G401 (cell line): ENCODE results near the gene IL18R1. TPM values are rescaled to one million over a fixed set of nuclear protein-coding genes. Genes with fewer than 3 reads are reported as not detected.

ENCODE experiments used
- DNase-seq: peaks from one replicate; pipeline ENCODE4 v3.0.0-alpha.2; 2015; ENCODE audit warnings: low spot score
- in situ Hi-C: cut with HindIII; loops from 2 replicates; pipeline ENCODE4 v1.10.0; 2016; ENCODE audit warnings: low sequenced_read_pairs, mixed read lengths
- total RNA-seq: library from RNA; depleted of rRNA; stranded (reverse); fragments of >200 nt; shearing (Covaris generic); gene quantifications from 2 replicates; pipeline ENCODE4 v1.2.3, GENCODE V29; 2014

Gene IL18R1
- total RNA-seq, 1 experiment from 2014 or later: not detected

- in situ Hi-C loops: no loop called here
- no peak for DNase-seq
Observed at GRCh38 chr2:102340778-102341177, 14.8 kb upstream of the IL18R1 start.

GRCh38 chr2:102342888-102343287 is 12.7 kb upstream of the IL18R1 start:
- no peak for DNase-seq
- in situ Hi-C loops: no loop called here

GRCh38 chr2:102344397-102344796 is 11.2 kb upstream of the IL18R1 start:
- in situ Hi-C loops: no loop called here
- DNase-seq: no peak

- in situ Hi-C loops: no loop called here
Observed at GRCh38 chr2:102345329-102345920, 10.2 kb upstream of the IL18R1 start.

GRCh38 chr2:102346381-102347130 is 9.0 kb upstream of the IL18R1 start:
- in situ Hi-C loops: no loop called here

More at GRCh38 chr2:102345329-102345920, 10.2 kb upstream of the IL18R1 start:
- DNase-seq: no peak

GRCh38 chr2:102350137-102350793 is 5.3 kb upstream of the IL18R1 start:
- in situ Hi-C loops: no loop called here
- no peak for DNase-seq

More at GRCh38 chr2:102346381-102347130, 9.0 kb upstream of the IL18R1 start:
- no peak for DNase-seq

GRCh38 chr2:102356381-102356712 is 751 bp downstream of the IL18R1 start:
- in situ Hi-C loops: no loop called here
- no peak for DNase-seq

GRCh38 chr2:102356741-102357140 is 1.1 kb downstream of the IL18R1 start:
- no peak for DNase-seq
- in situ Hi-C loops: no loop called here

- in situ Hi-C loops: no loop called here
- no peak for DNase-seq
Observed at GRCh38 chr2:102357937-102358336, 2.3 kb downstream of the IL18R1 start.

GRCh38 chr2:102358496-102358895 is 2.9 kb downstream of the IL18R1 start:
- in situ Hi-C loops: no loop called here
- no peak for DNase-seq

GRCh38 chr2:102359527-102359926 is 3.9 kb downstream of the IL18R1 start:
- no peak for DNase-seq
- in situ Hi-C loops: no loop called here

- DNase-seq: no peak
- in situ Hi-C loops: no loop called here
Observed at GRCh38 chr2:102361632-102362241, 6.1 kb downstream of the IL18R1 start.

GRCh38 chr2:102365763-102366162 is 10.2 kb downstream of the IL18R1 start:
- in situ Hi-C loops: no loop called here
- DNase-seq: no peak

GRCh38 chr2:102366406-102367112 is 11.0 kb downstream of the IL18R1 start:
- no peak for DNase-seq
- in situ Hi-C loops: no loop called here

GRCh38 chr2:102367331-102367971 is 11.9 kb downstream of the IL18R1 start:
- no peak for DNase-seq
- in situ Hi-C loops: no loop called here

GRCh38 chr2:102368461-102369109 is 13.0 kb downstream of the IL18R1 start:
- in situ Hi-C loops: no loop called here
- DNase-seq: no peak

GRCh38 chr2:102369866-102370265 is 14.3 kb downstream of the IL18R1 start:
- DNase-seq: no peak
- in situ Hi-C loops: no loop called here

- in situ Hi-C loops: no loop called here
- no peak for DNase-seq
Observed at GRCh38 chr2:102376052-102376591, 20.5 kb downstream of the IL18R1 start.
